Testis (tissue), 3 donors: ENCODE results near the gene EIF4A2. TPM values are rescaled to one million over a fixed set of nuclear protein-coding genes. Genes with fewer than 3 reads are reported as not detected.
A peak's percentile ranks its signal among the peaks of the same experiment; 100 is the strongest.
"Not testable (repeated sequence)": the region's sequence is repeated elsewhere in the genome, so short reads cannot be mapped to it uniquely, and the experiment has no call there.

ENCODE experiments used
- DNase-seq: peaks from one replicate; pipeline ENCODE4 v3.0.0-alpha.2; 2019
- H3K27ac ChIP-seq, 2 donors: fragments of 200-600 bp; sonication (generic); one replicate each; pipeline ENCODE4 v1.5.1; 2019
- H3K27me3 ChIP-seq: fragments of 200-600 bp; sonication (generic); one replicate; pipeline ENCODE4 v1.5.1; 2019
- H3K36me3 ChIP-seq: fragments of 200-600 bp; sonication (generic); one replicate; pipeline ENCODE4 v1.5.1; 2017; ENCODE audit warnings: low read depth; ENCODE audit errors: missing control alignments
- H3K4me1 ChIP-seq: fragments of 200-600 bp; sonication (generic); one replicate; pipeline ENCODE4 v1.5.1; 2019
- H3K4me3 ChIP-seq, 2 donors: fragments of 200-600 bp; sonication (generic); one replicate each; pipeline ENCODE4 v1.5.1; 2017 to 2019
- H3K9me3 ChIP-seq: fragments of 200-600 bp; sonication (generic); one replicate; pipeline ENCODE4 v1.5.1; 2017
- CTCF ChIP-seq, 3 experiments: fragments of 450-650 bp in 2 of 3; fragments of 200-600 bp in 1 of 3; sonication (generic) in 1 of 3; IDR thresholded peaks; one replicate each; pipeline ENCODE4 v1.5.1; 2016 to 2019; ENCODE audit warnings: antibody characterized with exemption in 3 of 3, mild to moderate bottlenecking in 2 of 3, moderate library complexity in 1 of 3
- POLR2A ChIP-seq: fragments of 450-650 bp; IDR thresholded peaks from one replicate; pipeline ENCODE4 v1.6.1; 2017; ENCODE audit warnings: antibody characterized with exemption, mild to moderate bottlenecking, moderate library complexity
- WGBS, 2 donors: methylation state at CpG; one replicate each; pipeline ENCODE4 v1.1.5; 2018; 5-methylcytosine and 5-hydroxymethylcytosine counted together
- intact Hi-C: fragments of 100-400 bp; cut with DNase I; formaldehyde crosslinking; loops from one replicate; pipeline ENCODE4 v1.15.1; 2023; ENCODE audit warnings: low total_unique reads
- polyA plus RNA-seq: library from polyadenylated mRNA; stranded (reverse); fragments of 350-450 nt; fragmentation: Illumina TruSeq; extraction: RNeasy Lipid Tissue Mini Kit (QIAGEN cat#74804); gene quantifications from one replicate; pipeline ENCODE4 v1.2.3, GENCODE V29; 2014; ENCODE audit warnings: low read depth, low replicate concordance; ENCODE audit not compliant: insufficient read depth
- total RNA-seq, 2 donors: library from RNA; depleted of rRNA; stranded (reverse); fragments of >200 nt; gene quantifications; one replicate each; pipeline ENCODE4 v1.2.3, GENCODE V29; 2016

Gene EIF4A2
- total and polyA plus RNA-seq, 3 donors from 2014 or later = 275 to 357 (median 283) TPM

GRCh38 chr3:186800285-186800684 is 16.9 kb downstream of the EIF4A2 start:
- no peaks in the 10 kb centered on the region for H3K9me3 ChIP-seq
- no peak for TF ChIP-seq POLR2A
- TF ChIP-seq CTCF (IDR thresholded peaks at IDR 0.05) = no peak
- WGBS, 2 donors = 94 to 95% methylated on average over 1 of the region's 1 CpG
- H3K4me3 ChIP-seq = no peak overlapping the region
- intact Hi-C loops = no loop called here
- no peak for DNase-seq
- H3K27ac ChIP-seq = no peak overlapping the region
- no peaks in the 10 kb centered on the region for H3K4me1 ChIP-seq
- no peaks in the 10 kb centered on the region for H3K36me3 ChIP-seq
- H3K27me3 ChIP-seq = no peaks in the 10 kb centered on the region

GRCh38 chr3:186802701-186803100 is 19.3 kb downstream of the EIF4A2 start:
- intact Hi-C loops = no loop called here

GRCh38 chr3:186803447-186803846 is 20.1 kb downstream of the EIF4A2 start:
- peaks cover 12% of the 10 kb centered on the region for H3K4me1 ChIP-seq
- H3K36me3 ChIP-seq, H3K27ac ChIP-seq, H3K27me3 ChIP-seq, DNase-seq, intact Hi-C loops, H3K4me3 ChIP-seq, H3K9me3 ChIP-seq: not testable (repeated sequence)
- 87 to 94% methylated on average over 4 of the region's 4 CpGs for WGBS, 2 donors

More at GRCh38 chr3:186802701-186803100, 19.3 kb downstream of the EIF4A2 start:
- Histone ChIP-seq H3K27me3 (no peaks in the 10 kb centered on the region), H3K4me3 (no peak overlapping the region), H3K4me1 (peaks cover 12% of the 10 kb centered on the region), H3K27ac (no peak overlapping the region), H3K36me3 (no peaks in the 10 kb centered on the region), H3K9me3 (no peaks in the 10 kb centered on the region)
- no peak for TF ChIP-seq POLR2A
- no peak for TF ChIP-seq CTCF (IDR thresholded peaks at IDR 0.05)
- WGBS, 2 donors = 81 to 90% methylated on average over 3 of the region's 3 CpGs
- DNase-seq = no peak

GRCh38 chr3:186806089-186807055 is 23.0 kb downstream of the EIF4A2 start, which contains the start of gene RFC4:
TSS of gene RFC4 (minus strand) at chr3:186806482. CDS start at chr3:186804713, 1,769 bp downstream.
- no peaks in the 10 kb centered on the region for H3K27me3 ChIP-seq
- DNase-seq = peak; percentile 91
- no peaks in the 10 kb centered on the region for H3K9me3 ChIP-seq
- intact Hi-C loops = no loop called here
- TF ChIP-seq CTCF (IDR thresholded peaks at IDR 0.05) (no peak), POLR2A (no peak)
- peak within 1 kb of the TSS; percentile 85 to 89 for H3K27ac ChIP-seq
- 0 to 1% methylated on average over 34 to 70 of the region's 70 CpGs for WGBS, 2 donors
- H3K4me1 ChIP-seq = peaks cover 12% of the 10 kb centered on the region
- peak within 1 kb of the TSS; percentile 78 to 90 for H3K4me3 ChIP-seq
- H3K36me3 ChIP-seq = no peaks in the 10 kb centered on the region

GRCh38 chr3:186807231-186807630 is 23.9 kb downstream of the EIF4A2 start:
- WGBS, 2 donors = 11 to 12% methylated on average over 5 of the region's 5 CpGs
- no peak for DNase-seq
- no peaks in the 10 kb centered on the region for H3K9me3 ChIP-seq
- no peaks in the 10 kb centered on the region for H3K36me3 ChIP-seq
- peaks cover 12% of the 10 kb centered on the region for H3K4me1 ChIP-seq
- no peaks in the 10 kb centered on the region for H3K27me3 ChIP-seq
- H3K4me3 ChIP-seq = no peak overlapping the region
- no peak for TF ChIP-seq POLR2A
- TF ChIP-seq CTCF (IDR thresholded peaks at IDR 0.05) = no peak
- H3K27ac ChIP-seq = no peak overlapping the region
- intact Hi-C loops = no loop called here
